ENCODE data around the gene ADAMTS17. TPM values are rescaled to one million over a fixed set of nuclear protein-coding genes. Genes with fewer than 3 reads are reported as not detected.

The ADAMTS17 gene
- total and polyA plus RNA-seq, 11 donors = 0.30 to 2.4 (median 1.2) TPM

- intact Hi-C loops (cut with DNase I) = loop anchor here in 7 of 10 donors (5.0 to 10.0 kb wide), 3 partner anchors 227 to 662 kb away; no protein-coding TSS in a partner anchor
- 71 to 86% (median 80%) methylated on average over 3 of the region's 3 CpGs for WGBS, 4 donors
Observed at GRCh38 chr15:100345438-100345837, 3.7 kb upstream of the ADAMTS17 start.

GRCh38 chr15:100343251-100343650, 1.5 kb upstream of the ADAMTS17 start:
- Histone ChIP-seq H3K27ac (no peak overlapping the region), H3K9me3 (no peaks in the 10 kb centered on the region), H3K36me3 (no peaks in the 10 kb centered on the region), H3K4me3 (no peak overlapping the region), H3K27me3 (peaks cover 0 to 28% (median 11%) of the 10 kb centered on the region in 9 donors), H3K4me1 (peaks cover 0 to 11% (median 6%) of the 10 kb centered on the region in 12 donors)
- 88 to 93% (median 90%) methylated on average over 3 of the region's 3 CpGs for WGBS, 4 donors
- no peak for TF ChIP-seq POLR2A (IDR thresholded peaks at IDR 0.05)
- no peak for TF ChIP-seq CTCF (IDR thresholded peaks at IDR 0.05)
- intact Hi-C loops (cut with DNase I) = loop anchor here in 5 of 10 donors (5.0 to 10.0 kb wide), 3 partner anchors 211 to 664 kb away; no protein-coding TSS in a partner anchor
- DNase-seq = no peak
- ATAC-seq = no peak

More at GRCh38 chr15:100345438-100345837, 3.7 kb upstream of the ADAMTS17 start:
- H3K9me3 ChIP-seq = no peaks in the 10 kb centered on the region
- peaks cover 0 to 15% (median 5%) of the 10 kb centered on the region in 9 donors for H3K27me3 ChIP-seq
- DNase-seq (no peak), ATAC-seq (no peak)
- no peak overlapping the region for H3K27ac ChIP-seq
- no peak for TF ChIP-seq CTCF (IDR thresholded peaks at IDR 0.05)
- TF ChIP-seq POLR2A (IDR thresholded peaks at IDR 0.05) = no peak
- no peak overlapping the region for H3K4me3 ChIP-seq
- H3K4me1 ChIP-seq = peaks cover 0 to 20% (median 9%) of the 10 kb centered on the region in 12 donors
- no peaks in the 10 kb centered on the region for H3K36me3 ChIP-seq

- peak overlapping the region; percentile 61 to 95 (median 74) for H3K4me3 ChIP-seq
- H3K27ac ChIP-seq = peak overlapping the region in 8 of 12 donors; percentile 16 to 80 (median 45)
- ATAC-seq (peak in 2 of 4 donors; percentile 8 to 14), DNase-seq (no peak)
- no peaks in the 10 kb centered on the region for H3K36me3 ChIP-seq
- intact Hi-C loops (cut with DNase I) = loop anchor here in 5 of 10 donors (5.0 to 10.0 kb wide), 3 partner anchors 209 to 666 kb away; no protein-coding TSS in a partner anchor
- TF ChIP-seq CTCF (IDR thresholded peaks at IDR 0.05) (no peak), POLR2A (IDR thresholded peaks at IDR 0.05) (no peak)
- WGBS, 4 donors = 1 to 2% (median 1%) methylated on average over 38 to 95 of the region's 95 CpGs
- no peaks in the 10 kb centered on the region for H3K9me3 ChIP-seq
- peaks cover 0 to 12% (median 7%) of the 10 kb centered on the region in 12 donors for H3K4me1 ChIP-seq
- H3K27me3 ChIP-seq = peaks cover 0 to 28% (median 11%) of the 10 kb centered on the region in 9 donors
Observed at GRCh38 chr15:100341239-100341749, 481 bp downstream of the ADAMTS17 start.

GRCh38 chr15:100340721-100341238, 995 bp downstream of the ADAMTS17 start:
- intact Hi-C loops (cut with DNase I) = loop anchor here in 5 of 10 donors (5.0 to 10.0 kb wide), 3 partner anchors 208 to 667 kb away; no protein-coding TSS in a partner anchor

More at GRCh38 chr15:100340721-100341238, 995 bp downstream of the ADAMTS17 start:
- no peaks in the 10 kb centered on the region for H3K9me3 ChIP-seq
- no peak overlapping the region for H3K27ac ChIP-seq
- no peaks in the 10 kb centered on the region for H3K36me3 ChIP-seq
- TF ChIP-seq CTCF (IDR thresholded peaks at IDR 0.05) = no peak
- H3K4me3 ChIP-seq = peak overlapping the region in 10 of 12 donors; percentile 9 to 95 (median 74)
- 11 to 50% (median 29%) methylated on average over 2 to 56 of the region's 56 CpGs for WGBS, 4 donors
- DNase-seq (no peak), ATAC-seq (no peak)
- H3K27me3 ChIP-seq = peaks cover 0 to 28% (median 11%) of the 10 kb centered on the region in 9 donors
- H3K4me1 ChIP-seq = peaks cover 0 to 15% (median 7%) of the 10 kb centered on the region in 12 donors

Data from heart left ventricle (tissue), 16 donors.